AG20443 (cell line): ENCODE data around the gene ITPKC.
"Not testable (repeated sequence)": the region's sequence is repeated elsewhere in the genome, so short reads cannot be mapped to it uniquely, and the experiment has no call there.

ENCODE experiments used
- DNase-seq: peaks from one replicate; pipeline ENCODE4 v3.0.0; 2012; ENCODE audit warnings: low spot score, mixed read lengths

The ITPKC gene

DNA sequence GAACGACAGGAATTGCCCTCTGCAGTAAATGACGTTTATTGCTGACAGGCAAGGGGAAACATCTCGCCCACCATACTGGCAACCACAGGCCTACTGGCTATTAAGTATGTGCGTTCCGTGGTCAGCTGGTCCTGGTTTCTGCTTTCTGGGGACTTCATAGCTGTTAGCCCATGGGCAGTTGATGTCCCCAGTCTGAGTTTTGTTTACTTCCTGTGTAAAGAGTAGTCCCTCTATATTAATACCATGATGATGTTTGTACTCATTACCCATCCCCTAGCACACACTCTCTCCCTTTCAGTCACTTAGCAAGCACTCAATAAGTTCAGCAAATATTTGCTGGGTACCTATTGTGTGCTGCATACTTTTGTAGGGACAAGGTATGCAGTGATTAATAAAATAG is 52.0 kb downstream of the ITPKC start:
- DNase-seq: no peak

- DNase-seq: not testable (repeated sequence)
Observed at GRCh38 chr19:40771101-40771862, 54.4 kb downstream of the ITPKC start.

- DNase-seq: no peak
Observed at GRCh38 chr19:40774916-40775631, 58.2 kb downstream of the ITPKC start, which contains the start of gene MIA. Gene MIA (plus strand): TSS chr19:40775521. CDS start chr19:40775543, 22 bp downstream.

GRCh38 chr19:40775632-40776022 is 58.7 kb downstream of the ITPKC start:
- DNase-seq: no peak

GRCh38 chr19:40776364-40776763 is 59.5 kb downstream of the ITPKC start:
- no peak for DNase-seq

GRCh38 chr19:40776932-40777644 is 60.2 kb downstream of the ITPKC start:
- DNase-seq: peak; percentile 88

DNA sequence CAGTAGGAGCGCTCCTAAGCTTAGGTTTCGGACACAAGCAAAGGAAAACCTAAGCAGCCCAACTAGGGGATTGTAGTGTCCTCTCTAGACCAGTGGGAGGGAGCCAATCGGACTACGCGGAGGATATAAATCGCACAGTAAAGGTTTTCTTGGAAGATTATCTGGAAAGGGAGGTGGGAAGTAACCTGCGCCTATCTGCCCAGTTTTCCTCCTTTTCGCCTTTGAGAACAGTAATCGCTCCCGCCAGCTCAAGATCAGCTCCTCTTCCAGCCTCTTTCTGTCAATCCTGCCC is 60.7 kb downstream of the ITPKC start:
- DNase-seq: no peak

DNA sequence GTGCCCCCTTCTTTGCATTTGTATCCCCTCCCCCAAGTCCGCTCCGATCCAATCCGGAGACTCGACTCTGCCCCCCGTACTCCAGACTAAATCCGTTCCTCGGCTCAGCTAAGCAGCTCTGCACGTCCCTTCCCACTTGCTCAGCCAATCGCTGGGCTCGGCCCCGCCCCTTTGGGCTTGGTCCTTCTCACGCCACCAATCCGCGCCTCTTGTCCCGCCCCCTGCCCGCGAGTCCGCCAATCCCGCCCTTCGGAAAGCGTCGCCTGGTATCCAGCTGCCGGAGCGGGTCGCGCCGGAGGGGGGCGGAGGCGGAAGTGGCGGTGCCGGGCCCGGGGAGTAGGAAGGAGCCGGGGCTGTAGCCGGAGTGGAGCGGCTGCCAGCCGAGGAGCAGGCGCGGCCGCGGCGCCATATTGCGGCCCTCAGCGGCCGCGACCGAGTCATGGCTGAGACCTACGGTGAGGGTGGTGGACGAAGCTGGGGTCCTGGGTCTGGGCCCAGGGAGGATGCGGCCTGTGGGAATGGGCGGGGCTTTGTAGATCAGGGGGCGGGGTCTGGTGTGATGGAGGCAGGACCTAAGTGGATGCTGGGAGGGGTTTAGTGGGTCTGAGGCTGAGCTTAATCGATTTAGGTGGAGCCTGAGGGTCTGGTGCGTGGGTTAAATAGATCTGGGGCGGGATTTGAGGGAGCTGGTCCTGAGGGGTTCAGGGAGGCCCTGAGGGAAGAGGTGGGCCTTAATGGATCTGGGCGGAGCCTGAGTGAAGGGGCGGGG is 61.2 kb downstream of the ITPKC start, which contains the start of gene RAB4B:
RAB4B (plus strand) TSS at position 311 of the 769 bp plus-strand sequence; CDS start at position 440, 129 bp downstream.
- peak; percentile 98 for DNase-seq

DNA sequence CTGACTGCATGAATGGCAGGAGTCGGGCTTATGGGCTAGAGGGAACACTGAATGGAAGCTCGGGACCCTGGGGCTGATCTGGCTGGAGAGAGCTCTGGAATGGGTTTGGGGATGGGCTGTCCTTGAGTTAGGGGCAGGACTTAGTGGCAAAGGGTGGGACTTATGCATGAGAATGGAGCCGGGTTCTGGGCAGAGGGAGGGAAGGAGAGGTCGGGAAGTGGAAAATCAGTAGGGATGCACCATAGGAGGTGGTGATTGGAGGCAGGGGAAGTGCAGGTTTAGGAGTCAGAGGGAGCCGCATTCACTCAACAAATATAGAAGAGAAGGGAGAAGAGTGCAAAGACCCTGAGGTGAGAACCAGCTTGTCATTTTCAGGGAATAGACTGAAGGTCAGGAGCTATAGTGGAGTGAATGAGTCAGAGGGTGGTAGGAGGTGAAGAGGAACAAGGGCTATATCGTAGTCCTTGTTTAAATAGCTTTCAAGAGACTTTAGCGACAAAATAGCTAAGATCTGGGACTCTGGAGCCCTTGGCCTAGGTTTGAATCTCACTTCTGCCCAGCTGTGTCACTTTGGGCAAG is 61.9 kb downstream of the ITPKC start:
- no peak for DNase-seq

DNA sequence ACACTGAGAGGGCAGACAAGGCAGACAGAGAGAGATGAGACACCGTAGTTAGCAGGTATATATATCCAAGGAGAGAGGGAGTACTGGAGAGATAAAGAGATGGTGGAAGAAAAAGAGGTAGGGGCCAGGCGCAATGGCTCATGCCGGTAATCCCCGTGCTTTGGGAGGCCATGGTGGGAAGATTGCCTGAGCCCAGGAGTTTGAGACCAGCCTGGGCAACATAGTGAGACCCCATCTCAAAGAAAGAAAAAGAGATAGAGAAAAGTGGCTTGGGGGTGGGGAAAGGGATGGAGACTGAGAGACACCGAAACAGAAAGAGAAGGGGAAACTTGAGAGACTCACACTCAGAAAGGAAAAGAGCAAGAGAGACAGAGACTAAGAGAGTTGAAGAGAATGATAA is 63.7 kb downstream of the ITPKC start:
- DNase-seq: no peak

DNA sequence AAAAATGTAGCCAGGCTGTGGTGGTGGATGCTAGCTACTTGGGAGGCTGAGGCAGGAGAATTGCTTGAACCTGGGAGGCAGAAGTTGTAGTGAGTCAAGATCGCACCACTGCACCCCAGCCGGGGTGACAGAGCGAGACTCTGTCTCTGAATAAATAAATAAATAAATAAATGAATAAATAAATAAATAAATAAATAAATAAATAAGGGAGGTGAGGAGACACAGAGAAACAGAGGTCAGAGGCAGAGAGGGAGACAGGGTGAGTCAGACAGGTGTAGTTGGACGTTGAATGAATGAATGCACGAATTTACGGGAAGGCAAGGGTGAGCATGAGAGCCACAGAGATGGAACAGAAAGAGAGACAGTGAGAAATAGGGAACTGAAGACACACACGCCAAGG is 64.2 kb downstream of the ITPKC start:
- no peak for DNase-seq

DNA sequence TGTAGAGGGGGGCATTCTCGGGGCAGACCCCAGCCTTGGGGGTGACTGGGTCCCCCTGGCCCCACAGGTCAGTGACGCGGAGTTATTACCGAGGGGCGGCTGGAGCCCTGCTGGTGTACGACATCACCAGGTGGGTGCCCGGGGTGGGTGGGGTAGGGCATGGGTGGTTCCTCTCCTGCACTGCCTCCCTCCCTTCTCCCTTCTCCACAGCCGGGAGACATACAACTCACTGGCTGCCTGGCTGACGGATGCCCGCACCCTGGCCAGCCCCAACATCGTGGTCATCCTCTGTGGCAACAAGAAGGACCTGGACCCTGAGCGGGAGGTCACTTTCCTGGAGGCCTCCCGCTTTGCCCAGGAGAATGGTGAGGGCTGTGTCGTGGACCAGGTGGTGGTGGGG is 66.8 kb downstream of the ITPKC start:
- no peak for DNase-seq

- not testable (repeated sequence) for DNase-seq
Observed at GRCh38 chr19:40784146-40784545, 67.2 kb downstream of the ITPKC start.

DNA sequence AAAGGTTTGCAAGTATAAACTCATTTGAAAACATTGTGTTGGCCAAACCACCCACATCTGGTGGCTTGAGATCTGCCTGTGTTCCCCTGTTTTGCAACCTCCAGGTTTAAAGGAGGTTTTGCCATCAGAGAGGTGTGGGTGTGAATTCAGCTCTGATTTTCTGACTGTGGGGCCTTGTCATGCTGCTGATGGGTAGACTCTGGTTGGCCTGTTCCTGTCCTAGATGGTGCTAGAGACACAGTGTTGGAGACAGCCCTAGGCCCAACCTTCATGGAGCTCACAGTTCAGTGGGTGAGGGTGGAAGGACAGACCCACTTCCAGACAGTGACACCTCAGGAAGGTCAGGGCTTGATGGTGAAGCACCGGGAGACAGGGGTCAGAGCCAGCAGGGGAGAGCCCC is 68.6 kb downstream of the ITPKC start:
- DNase-seq: no peak

DNA sequence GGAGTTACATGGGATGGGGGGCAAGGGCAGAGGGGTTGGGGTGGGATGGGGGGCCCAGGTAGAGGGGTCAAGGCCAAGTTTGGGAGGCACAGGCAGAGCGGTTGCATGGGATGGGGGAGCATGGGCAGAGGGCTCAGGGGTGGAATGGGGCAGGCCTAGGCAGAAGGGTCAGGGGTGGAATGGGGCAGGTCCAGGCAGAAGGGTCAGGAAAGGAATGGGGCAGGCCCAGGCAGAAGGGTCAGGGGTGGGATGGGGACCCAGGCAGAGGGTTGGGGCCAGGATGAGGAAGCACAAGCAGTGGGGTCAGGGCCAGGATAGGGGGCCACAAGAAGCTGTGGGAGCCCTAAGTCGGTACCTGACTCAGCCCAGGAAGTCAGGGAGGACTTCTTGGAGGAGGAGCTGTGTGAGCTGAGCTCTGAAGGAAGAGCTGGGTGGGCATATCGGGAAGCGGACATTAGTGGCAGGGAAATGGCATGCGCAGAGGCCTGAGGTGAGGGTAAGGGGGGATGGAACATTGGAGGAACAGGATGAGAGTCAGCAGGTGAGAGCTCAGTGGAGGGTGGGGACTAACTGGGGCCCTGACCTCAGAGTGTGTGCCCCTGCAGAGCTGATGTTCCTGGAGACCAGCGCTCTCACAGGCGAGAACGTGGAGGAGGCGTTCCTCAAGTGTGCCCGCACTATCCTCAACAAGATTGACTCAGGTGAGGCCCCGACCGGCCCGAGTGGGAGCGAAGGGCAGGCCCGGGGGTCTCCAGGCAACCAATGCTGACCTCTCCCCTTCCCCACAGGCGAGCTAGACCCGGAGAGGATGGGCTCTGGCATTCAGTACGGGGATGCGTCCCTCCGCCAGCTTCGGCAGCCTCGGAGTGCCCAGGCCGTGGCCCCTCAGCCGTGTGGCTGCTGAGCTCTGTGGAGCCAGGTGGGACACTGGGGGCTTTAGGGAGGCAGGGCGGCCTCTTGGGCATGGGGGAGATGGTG is 69.4 kb downstream of the ITPKC start:
- no peak for DNase-seq
